HepG2 (cell line): ENCODE results near the gene HNRNPH2. TPM values are rescaled to one million over a fixed set of nuclear protein-coding genes. Genes with fewer than 3 reads are reported as not detected.

Experiments used
- AGO2 ChIP-seq: fragments of 200-400 bp; formaldehyde crosslinking; optimal IDR thresholded peaks from 2 replicates; pipeline ENCODE3; 2017; ENCODE audit warnings: mild to moderate bottlenecking, low read depth, low read length, moderate library complexity
- ATF3 ChIP-seq: sonication (generic); formaldehyde crosslinking; IDR thresholded peaks from 2 replicates; pipeline ENCODE4 v1.4.0; 2020; ENCODE audit warnings: missing genetic modification reagents
- CBX1 ChIP-seq: IDR thresholded peaks from one replicate; pipeline ENCODE4 v1.6.1; 2016; ENCODE audit warnings: antibody characterized with exemption, low read depth
- CREM ChIP-seq, 2 experiments: sonication (generic) in 1 of 2; formaldehyde crosslinking in 1 of 2; IDR thresholded peaks; 2 replicates each; pipeline versions ENCODE4 v1.4.0 to v1.6.1; 2016 to 2020; ENCODE audit warnings: antibody characterized with exemption in 1 of 2, mild to moderate bottlenecking in 1 of 2, missing genetic modification reagents in 1 of 2
- DMAP1 ChIP-seq: IDR thresholded peaks from 2 replicates; pipeline ENCODE4 v1.6.1; 2016
- IKZF1 ChIP-seq: fragments of 450-650 bp; IDR thresholded peaks from 2 replicates; pipeline ENCODE4 v1.7.1; 2016
- KMT2B ChIP-seq: IDR thresholded peaks from 2 replicates; pipeline ENCODE4 v1.6.1; 2016; ENCODE audit warnings: missing genetic modification reagents, missing compliant biosample characterization
- MAZ ChIP-seq, 2 experiments: sonication (generic) in 1 of 2; formaldehyde crosslinking in 1 of 2; IDR thresholded peaks; 2 replicates each; pipeline versions ENCODE4 v1.5.0 to v1.6.1; 2012 to 2020; ENCODE audit warnings: low read depth in 2 of 2, mild to moderate bottlenecking in 2 of 2, borderline replicate concordance in 1 of 2, improper control_type of control experiment in 1 of 2, low read length in 1 of 2, missing genetic modification reagents in 1 of 2, moderate library complexity in 1 of 2
- MED1 ChIP-seq: sonication (generic); formaldehyde crosslinking; IDR thresholded peaks from 2 replicates; pipeline ENCODE4 v1.4.0; 2020; ENCODE audit warnings: missing genetic modification reagents
- NBN ChIP-seq: fragments of 450-650 bp; conservative IDR thresholded peaks from 2 replicates; pipeline ENCODE4 v1.6.1; 2017
- NR2C2 ChIP-seq: sonication (generic); formaldehyde crosslinking; IDR thresholded peaks from 2 replicates; pipeline ENCODE4 v1.4.0; 2020; ENCODE audit warnings: missing genetic modification reagents, mild to moderate bottlenecking, moderate library complexity, borderline replicate concordance
- RFX5 ChIP-seq: IDR thresholded peaks from 2 replicates; pipeline ENCODE4 v1.6.1; 2011; ENCODE audit warnings: low read depth, low read length, improper control_type of control experiment
- RFXAP ChIP-seq: sonication (generic); formaldehyde crosslinking; IDR thresholded peaks from 2 replicates; pipeline ENCODE4 v1.4.0; 2020; ENCODE audit warnings: missing genetic modification reagents, borderline replicate concordance
- SIN3B ChIP-seq: fragments of 150-350 bp; IDR thresholded peaks from 2 replicates; pipeline ENCODE4 v1.6.1; 2014; ENCODE audit warnings: low read length
- SPEN ChIP-seq: sonication (generic); formaldehyde crosslinking; IDR thresholded peaks from 2 replicates; pipeline ENCODE4 v1.5.1; 2020; ENCODE audit warnings: low read depth, mild to moderate bottlenecking, missing genetic modification reagents
- ZKSCAN1 ChIP-seq: fragments of 150-350 bp; IDR thresholded peaks from 2 replicates; pipeline ENCODE4 v1.6.1; 2014; ENCODE audit warnings: low read length
- ZNF281 ChIP-seq: sonication (generic); formaldehyde crosslinking; IDR thresholded peaks from 2 replicates; pipeline ENCODE4 v1.4.0; 2020; ENCODE audit warnings: missing genetic modification reagents, borderline replicate concordance
- ZNF317 ChIP-seq: sonication (generic); formaldehyde crosslinking; IDR thresholded peaks from 2 replicates; pipeline ENCODE4 v1.5.0; 2020; ENCODE audit warnings: mild to moderate bottlenecking, missing genetic modification reagents
- ZNF484 ChIP-seq: sonication (generic); formaldehyde crosslinking; IDR thresholded peaks from 2 replicates; pipeline ENCODE4 v1.5.1; 2020; ENCODE audit warnings: mild to moderate bottlenecking, low read depth, missing genetic modification reagents, borderline replicate concordance
- ZNF652 ChIP-seq: IDR thresholded peaks from 2 replicates; pipeline ENCODE4 v1.6.1; 2016; ENCODE audit warnings: low read depth, borderline replicate concordance
- ZSCAN21 ChIP-seq: sonication (generic); formaldehyde crosslinking; IDR thresholded peaks from 2 replicates; pipeline ENCODE4 v1.8.0; 2022; ENCODE audit warnings: mild to moderate bottlenecking, missing genetic modification reagents, moderate library complexity, borderline replicate concordance
- polyA plus RNA-seq, 8 experiments: library from polyadenylated mRNA; depleted of rRNA in 3 of 8; stranded (reverse) in 7 of 8; unstranded in 1 of 8; fragments of >200 nt; fragmentation: Illumina TruSeq in 4 of 8; extraction: Trizol in 4 of 8; gene quantifications; 2 replicates each; pipeline versions ENCODE4 v1.2.1 to v1.2.3, GENCODE V29; 2011 to 2016; ENCODE audit warnings: low read depth in 4 of 8, missing spikeins in 1 of 8, mixed read lengths in 1 of 8; ENCODE audit not compliant: insufficient read depth in 1 of 8
- total RNA-seq, 5 experiments: library from RNA; depleted of rRNA; stranded (reverse); fragments of >200 nt; fragmentation: Illumina TruSeq; extraction: Trizol; gene quantifications; 2 replicates each; pipeline ENCODE4 v1.2.3, GENCODE V29; 2016; ENCODE audit warnings: low read depth in 1 of 5
- TF ChIP-seq, protein P1 (sequence below): sonication (generic); formaldehyde crosslinking; IDR thresholded peaks from 2 replicates; pipeline ENCODE4 v1.4.0; 2020; ENCODE audit warnings: missing genetic modification reagents, mild to moderate bottlenecking, borderline replicate concordance
- TF ChIP-seq, protein P2 (sequence below): IDR thresholded peaks from 2 replicates; pipeline ENCODE4 v1.6.1; 2016; ENCODE audit warnings: missing biosample characterization, missing genetic modification reagents, low read depth

The HNRNPH2 gene
- total and polyA plus RNA-seq, 2 of the 13 experiments (the other 11 are each of a cell fraction or from before 2014, with no cell fraction given) = 23.8 to 56.9 TPM

DNA sequence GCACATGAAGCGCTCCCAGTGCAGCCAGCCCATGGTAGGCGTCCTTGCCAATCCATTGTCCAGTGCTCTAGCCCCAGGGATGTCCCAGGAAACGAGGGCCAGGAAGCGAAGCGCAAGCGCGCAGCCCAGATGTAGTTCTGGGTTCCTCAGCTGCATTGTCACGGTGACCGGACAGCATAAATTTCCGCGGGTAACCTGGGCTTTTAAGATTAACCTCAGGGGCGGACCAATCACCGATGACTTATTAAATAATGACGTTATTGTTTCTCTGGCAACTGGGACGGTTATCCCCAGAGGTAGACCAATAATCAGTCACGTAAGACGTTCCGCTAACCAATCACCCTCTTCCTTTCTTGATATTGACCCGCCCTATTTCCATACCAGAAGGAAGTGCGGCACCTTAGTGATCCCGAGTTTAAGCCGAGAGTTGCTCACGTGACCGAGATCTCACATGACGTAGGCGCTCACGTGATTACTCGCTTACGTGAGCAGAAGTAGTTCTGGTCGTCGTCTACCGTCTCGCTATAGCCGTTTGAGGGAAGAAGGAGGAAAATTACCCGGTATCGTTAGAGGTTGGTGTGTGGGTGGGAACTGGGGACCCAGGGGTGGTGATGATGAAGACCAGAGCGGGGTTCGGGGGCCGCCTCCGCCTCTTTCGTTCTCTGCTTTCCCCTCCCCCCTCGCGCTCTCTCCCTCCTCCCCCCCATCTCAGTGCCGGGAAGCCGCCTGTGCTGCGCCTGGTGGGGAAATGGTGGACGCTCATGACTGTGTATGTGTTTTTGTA is at the start of gene HNRNPH2, which contains the start of gene GLA (continued):
- TF ChIP-seq ZNF484 (CRISPR knock-in tag) (no peak), ZNF652 (no peak), SIN3B (no peak), AGO2 (no peak), SPEN (CRISPR knock-in tag) (peak; percentile 82), RFXAP (CRISPR knock-in tag) (peak; percentile 96), IKZF1 (no peak), RFX5 (peak; percentile 95), NBN (no peak), ATF3 (CRISPR knock-in tag) (no peak), CREM (IDR thresholded peaks at IDR 0.05) (peak; percentile 88), CREM (CRISPR knock-in tag; IDR thresholded peaks at IDR 0.05) (no peak), ZSCAN21 (no peak), KMT2B (CRISPR knock-in tag) (peak; percentile 57; the same call in 1 of the 2 replicates), MAZ (IDR thresholded peaks at IDR 0.05; ENCODE audit: borderline replicate concordance, low read depth, low read length) (peak; percentile 67; the same call in 1 of the 2 replicates), MAZ (CRISPR knock-in tag; IDR thresholded peaks at IDR 0.05; ENCODE audit: low read depth) (0 out of 2 replicates have a peak, but pooled peaks have one; percentile 13), DMAP1 (CRISPR knock-in tag) (peak; percentile 86; the same call in 1 of the 2 replicates), MED1 (CRISPR knock-in tag) (no peak), CBX1 (no peak), NR2C2 (CRISPR knock-in tag) (peak; percentile 57; the same call in 1 of the 2 replicates), ZNF317 (CRISPR knock-in tag) (no peak), ZKSCAN1 (no peak), ZNF281 (peak; percentile 89)
- TF ChIP-seq, protein P1, sequence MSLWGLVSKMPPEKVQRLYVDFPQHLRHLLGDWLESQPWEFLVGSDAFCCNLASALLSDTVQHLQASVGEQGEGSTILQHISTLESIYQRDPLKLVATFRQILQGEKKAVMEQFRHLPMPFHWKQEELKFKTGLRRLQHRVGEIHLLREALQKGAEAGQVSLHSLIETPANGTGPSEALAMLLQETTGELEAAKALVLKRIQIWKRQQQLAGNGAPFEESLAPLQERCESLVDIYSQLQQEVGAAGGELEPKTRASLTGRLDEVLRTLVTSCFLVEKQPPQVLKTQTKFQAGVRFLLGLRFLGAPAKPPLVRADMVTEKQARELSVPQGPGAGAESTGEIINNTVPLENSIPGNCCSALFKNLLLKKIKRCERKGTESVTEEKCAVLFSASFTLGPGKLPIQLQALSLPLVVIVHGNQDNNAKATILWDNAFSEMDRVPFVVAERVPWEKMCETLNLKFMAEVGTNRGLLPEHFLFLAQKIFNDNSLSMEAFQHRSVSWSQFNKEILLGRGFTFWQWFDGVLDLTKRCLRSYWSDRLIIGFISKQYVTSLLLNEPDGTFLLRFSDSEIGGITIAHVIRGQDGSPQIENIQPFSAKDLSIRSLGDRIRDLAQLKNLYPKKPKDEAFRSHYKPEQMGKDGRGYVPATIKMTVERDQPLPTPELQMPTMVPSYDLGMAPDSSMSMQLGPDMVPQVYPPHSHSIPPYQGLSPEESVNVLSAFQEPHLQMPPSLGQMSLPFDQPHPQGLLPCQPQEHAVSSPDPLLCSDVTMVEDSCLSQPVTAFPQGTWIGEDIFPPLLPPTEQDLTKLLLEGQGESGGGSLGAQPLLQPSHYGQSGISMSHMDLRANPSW (CRISPR knock-in tag) = no peak
- TF ChIP-seq, protein P2, sequence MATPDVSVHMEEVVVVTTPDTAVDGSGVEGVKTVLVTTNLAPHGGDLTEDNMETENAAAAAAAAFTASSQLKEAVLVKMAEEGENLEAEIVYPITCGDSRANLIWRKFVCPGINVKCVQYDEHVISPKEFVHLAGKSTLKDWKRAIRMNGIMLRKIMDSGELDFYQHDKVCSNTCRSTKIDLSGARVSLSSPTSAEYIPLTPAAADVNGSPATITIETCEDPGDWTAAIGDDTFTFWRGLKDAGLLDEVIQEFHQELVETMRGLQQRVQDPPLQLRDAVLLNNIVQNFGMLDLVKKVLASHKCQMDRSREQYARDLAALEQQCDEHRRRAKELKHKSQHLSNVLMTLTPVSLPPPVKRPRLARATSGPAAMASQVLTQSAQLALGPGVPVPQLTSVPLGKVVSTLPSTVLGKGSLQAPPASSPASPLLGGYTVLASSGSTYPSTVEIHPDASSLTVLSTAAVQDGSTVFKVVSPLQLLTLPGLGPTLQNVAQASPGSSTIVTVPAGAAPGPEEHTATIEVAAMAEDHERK = peak; percentile 47; the same call in 1 of the 2 replicates
